Measurements from ENCODE around the gene NOS1AP.

NOS1AP gene

DNA sequence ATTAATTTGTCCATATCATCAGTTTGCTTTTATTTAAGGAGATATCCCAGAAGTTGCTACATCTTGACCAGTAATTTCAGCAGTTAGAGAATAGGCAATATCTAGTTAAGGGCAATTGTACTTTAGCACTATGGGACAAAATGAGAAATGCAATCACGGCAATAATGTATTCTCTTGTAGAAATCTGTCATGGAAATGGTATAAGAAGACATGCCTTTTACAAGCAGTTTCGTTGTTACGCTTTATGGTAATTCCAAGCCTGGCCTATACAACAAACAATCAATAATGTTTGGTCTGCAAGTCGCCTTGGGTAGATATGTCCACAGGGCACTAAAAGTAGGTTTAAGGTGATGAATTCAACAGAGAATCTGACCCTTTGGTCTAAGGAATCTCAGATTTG is 1.2 kb upstream of the NOS1AP start:
- no peak overlapping the region; the same call in 1 of the 2 replicates for H3K4me2 ChIP-seq (ENCODE audit: low read length)
- no peaks in the 10 kb centered on the region for H3F3A ChIP-seq (ENCODE audit: insufficient read depth, low read length)
- H4K20me1 ChIP-seq (ENCODE audit: insufficient read depth, low read length) = no peaks in the 10 kb centered on the region
- TF ChIP-seq, protein P1, sequence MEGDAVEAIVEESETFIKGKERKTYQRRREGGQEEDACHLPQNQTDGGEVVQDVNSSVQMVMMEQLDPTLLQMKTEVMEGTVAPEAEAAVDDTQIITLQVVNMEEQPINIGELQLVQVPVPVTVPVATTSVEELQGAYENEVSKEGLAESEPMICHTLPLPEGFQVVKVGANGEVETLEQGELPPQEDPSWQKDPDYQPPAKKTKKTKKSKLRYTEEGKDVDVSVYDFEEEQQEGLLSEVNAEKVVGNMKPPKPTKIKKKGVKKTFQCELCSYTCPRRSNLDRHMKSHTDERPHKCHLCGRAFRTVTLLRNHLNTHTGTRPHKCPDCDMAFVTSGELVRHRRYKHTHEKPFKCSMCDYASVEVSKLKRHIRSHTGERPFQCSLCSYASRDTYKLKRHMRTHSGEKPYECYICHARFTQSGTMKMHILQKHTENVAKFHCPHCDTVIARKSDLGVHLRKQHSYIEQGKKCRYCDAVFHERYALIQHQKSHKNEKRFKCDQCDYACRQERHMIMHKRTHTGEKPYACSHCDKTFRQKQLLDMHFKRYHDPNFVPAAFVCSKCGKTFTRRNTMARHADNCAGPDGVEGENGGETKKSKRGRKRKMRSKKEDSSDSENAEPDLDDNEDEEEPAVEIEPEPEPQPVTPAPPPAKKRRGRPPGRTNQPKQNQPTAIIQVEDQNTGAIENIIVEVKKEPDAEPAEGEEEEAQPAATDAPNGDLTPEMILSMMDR (IDR thresholded peaks at IDR 0.05; ENCODE audit: low read length) = no peak
- no peak for TF ChIP-seq EZH2 (IDR thresholded peaks at IDR 0.05; ENCODE audit: borderline replicate concordance, low read length)
- H2AFZ ChIP-seq (ENCODE audit: low read length) = no peak overlapping the region
- no peaks in the 10 kb centered on the region for H3K79me2 ChIP-seq (ENCODE audit: insufficient read depth, low read length)
- H3K36me3 ChIP-seq (ENCODE audit: insufficient read depth, low read length) = no peaks in the 10 kb centered on the region
- H3K27me3 ChIP-seq (ENCODE audit: insufficient read depth, low read length) = no peaks in the 10 kb centered on the region
- H3K9me2 ChIP-seq (ENCODE audit: low read depth, low read length) = no peaks in the 10 kb centered on the region
- H3K4me1 ChIP-seq (ENCODE audit: insufficient read depth, low read length, severe bottlenecking) = peaks cover 16% of the 10 kb centered on the region
- no peak overlapping the region for H3K27ac ChIP-seq (ENCODE audit: low read depth, low read length, poor library complexity, severe bottlenecking)
- H3K4me3 ChIP-seq (ENCODE audit: low read depth, low read length, poor library complexity, severe bottlenecking) = no peak overlapping the region
- H3K9me3 ChIP-seq (ENCODE audit: low read length) = no peaks in the 10 kb centered on the region
- no peak overlapping the region for H3K9ac ChIP-seq (ENCODE audit: low read length)

DNA sequence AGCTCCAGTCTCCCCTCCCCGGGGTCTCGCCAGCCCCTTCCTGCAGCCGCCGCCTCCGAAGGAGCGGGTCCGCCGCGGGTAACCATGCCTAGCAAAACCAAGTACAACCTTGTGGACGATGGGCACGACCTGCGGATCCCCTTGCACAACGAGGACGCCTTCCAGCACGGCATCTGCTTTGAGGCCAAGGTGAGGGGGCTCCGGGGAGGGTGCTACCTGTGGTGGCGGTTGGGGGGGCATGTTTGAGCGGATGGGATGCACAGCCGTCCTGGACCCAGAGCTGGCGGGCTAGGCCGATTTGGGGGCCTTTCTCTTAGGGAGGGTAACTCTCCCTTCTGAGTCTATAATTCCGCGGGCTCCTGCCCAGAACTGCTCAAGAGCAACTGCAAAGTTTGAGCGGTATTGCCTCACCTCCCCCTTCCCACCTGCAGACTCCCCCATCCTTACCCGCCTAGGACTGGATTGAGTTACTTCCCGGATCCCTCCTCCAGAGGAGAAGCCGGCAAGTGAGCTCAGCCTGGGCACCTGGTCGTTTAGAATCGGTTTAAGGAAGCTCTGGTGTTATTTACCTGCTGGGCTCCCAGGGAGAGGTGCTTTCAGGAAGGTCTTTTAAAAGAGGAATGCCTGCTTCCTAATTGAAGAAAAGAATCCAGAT is 730 bp downstream of the NOS1AP start:
- H3F3A ChIP-seq (ENCODE audit: insufficient read depth, low read length) = no peaks in the 10 kb centered on the region
- no peaks in the 10 kb centered on the region for H3K79me2 ChIP-seq (ENCODE audit: insufficient read depth, low read length)
- peak overlapping the region; percentile 84 for H3K4me2 ChIP-seq (ENCODE audit: low read length)
- H3K36me3 ChIP-seq (ENCODE audit: insufficient read depth, low read length) = no peaks in the 10 kb centered on the region
- no peak overlapping the region for H3K27ac ChIP-seq (ENCODE audit: low read depth, low read length, poor library complexity, severe bottlenecking)
- no peaks in the 10 kb centered on the region for H3K9me3 ChIP-seq (ENCODE audit: low read length)
- H2AFZ ChIP-seq (ENCODE audit: low read length) = no peak overlapping the region
- TF ChIP-seq, protein P1 (IDR thresholded peaks at IDR 0.05; ENCODE audit: low read length) = no peak
- no peak for TF ChIP-seq EZH2 (IDR thresholded peaks at IDR 0.05; ENCODE audit: borderline replicate concordance, low read length)
- H3K9me2 ChIP-seq (ENCODE audit: low read depth, low read length) = no peaks in the 10 kb centered on the region
- no peaks in the 10 kb centered on the region for H4K20me1 ChIP-seq (ENCODE audit: insufficient read depth, low read length)
- peak overlapping the region; percentile 66 for H3K4me3 ChIP-seq (ENCODE audit: low read depth, low read length, poor library complexity, severe bottlenecking)
- peaks cover 16% of the 10 kb centered on the region for H3K4me1 ChIP-seq (ENCODE audit: insufficient read depth, low read length, severe bottlenecking)
- H3K9ac ChIP-seq (ENCODE audit: low read length) = peak overlapping the region; percentile 35; the same call in 1 of the 2 replicates
- no peaks in the 10 kb centered on the region for H3K27me3 ChIP-seq (ENCODE audit: insufficient read depth, low read length)

DNA sequence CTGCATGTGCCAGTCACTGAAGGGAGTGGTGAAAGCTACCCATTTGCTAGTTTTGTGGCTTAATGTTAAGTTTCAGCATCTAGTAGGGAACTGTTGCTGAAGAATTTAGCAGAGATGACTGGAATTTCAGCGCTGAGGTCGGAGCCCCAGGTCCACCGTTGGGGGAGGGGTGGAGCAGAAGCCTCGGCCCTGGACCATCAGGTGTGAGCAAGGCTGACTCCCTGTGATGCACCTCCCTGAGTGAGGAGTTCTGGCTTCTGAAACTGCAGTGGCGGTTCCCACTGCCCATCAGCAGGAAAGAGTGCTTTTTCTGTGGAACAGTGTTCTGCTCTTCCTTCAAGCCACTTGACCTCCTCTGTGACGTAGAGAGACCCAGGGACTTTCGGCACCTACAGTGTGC is 1.3 kb downstream of the NOS1AP start:
- Histone ChIP-seq H3K79me2 (ENCODE audit: insufficient read depth, low read length) (no peaks in the 10 kb centered on the region), H3K36me3 (ENCODE audit: insufficient read depth, low read length) (no peaks in the 10 kb centered on the region), H3K9me2 (ENCODE audit: low read depth, low read length) (no peaks in the 10 kb centered on the region), H4K20me1 (ENCODE audit: insufficient read depth, low read length) (no peaks in the 10 kb centered on the region), H3K27ac (ENCODE audit: low read depth, low read length, poor library complexity, severe bottlenecking) (no peak overlapping the region), H3K4me3 (ENCODE audit: low read depth, low read length, poor library complexity, severe bottlenecking) (no peak overlapping the region), H2AFZ (ENCODE audit: low read length) (no peak overlapping the region), H3K9ac (ENCODE audit: low read length) (no peak overlapping the region), H3K9me3 (ENCODE audit: low read length) (no peaks in the 10 kb centered on the region), H3F3A (ENCODE audit: insufficient read depth, low read length) (no peaks in the 10 kb centered on the region), H3K27me3 (ENCODE audit: insufficient read depth, low read length) (no peaks in the 10 kb centered on the region), H3K4me2 (ENCODE audit: low read length) (no peak overlapping the region), H3K4me1 (ENCODE audit: insufficient read depth, low read length, severe bottlenecking) (peaks cover 16% of the 10 kb centered on the region)
- no peak for TF ChIP-seq EZH2 (IDR thresholded peaks at IDR 0.05; ENCODE audit: borderline replicate concordance, low read length)
- TF ChIP-seq, protein P1 (IDR thresholded peaks at IDR 0.05; ENCODE audit: low read length) = no peak

Measured in OCI-LY1 (cell line).